K562 (cell line): ENCODE measurements around the gene ADPRHL1. TPM values are rescaled to one million over a fixed set of nuclear protein-coding genes. Genes with fewer than 3 reads are reported as not detected.

ENCODE experiments used
- ATAC-seq: fragments of 200-7000 bp; cut with Tn5 transposase; 3 replicates; pipeline ENCODE4 v1.9.1; 2020; ENCODE audit warnings: moderate library complexity
- BruUV-seq: library from RNA; stranded (reverse); fragments of 400-500 nt; replicated peaks from 2 replicates; lab custom pipeline; 2021; lab: Mats Ljungman, UMichigan
- CTCF ChIA-PET: fragments of 300-600 bp; formaldehyde crosslinking; extraction: SDS; loops from one replicate; lab custom pipeline; 2021; ENCODE audit warnings: low intra/inter-chr PET ratio; lab: Yijun Ruan, JAX
- POLR2A ChIA-PET: fragments of 300-600, 350-650 bp; sonication (Branson Sonifier 250); formaldehyde crosslinking; extraction: SDS; loops from one replicate; lab custom pipeline; 2021; ENCODE audit warnings: antibody characterized with exemption, inconsistent platforms; lab: Yijun Ruan, JAX
- DNase-seq, 4 experiments: peaks; one replicate each; pipeline versions ENCODE4 v3.0.0 to v3.0.0-alpha.2; 2011 to 2018; ENCODE audit warnings: low spot score in 3 of 4, mixed read lengths in 3 of 4; ENCODE audit errors: extremely low read depth in 1 of 4
- FAIRE-seq: peaks from 2 replicates; lab custom pipeline; 2011; peaks lifted over from hg19 to GRCh38; lab: Jason Lieb, UNC
- H2AFZ ChIP-seq: 2 replicates; pipeline ENCODE4 v1.6.0; 2011; ENCODE audit warnings: low read depth, low read length, control low read depth, inconsistent platforms
- H3K27ac ChIP-seq: fragments of 200-600 bp; 3 replicates; pipeline ENCODE4 v1.8.0; 2011; ENCODE audit warnings: low read depth, mild to moderate bottlenecking, control low read depth, inconsistent platforms, low read length, moderate library complexity, mixed read lengths; ENCODE audit errors: extremely low read depth
- H3K27me3 ChIP-seq, 2 experiments: fragments of 300-600 bp in 1 of 2; 2 replicates in 1 of 2; 3 replicates in 1 of 2; pipeline versions ENCODE4 v1.6.0 to v1.8.0; 2011; ENCODE audit warnings: inconsistent platforms in 2 of 2, low read length in 2 of 2, mild to moderate bottlenecking in 1 of 2, mixed read lengths in 1 of 2, moderate library complexity in 1 of 2; ENCODE audit not compliant: control insufficient read depth in 2 of 2, insufficient read depth in 2 of 2
- H3K36me3 ChIP-seq: fragments of 300-600 bp; 3 replicates; pipeline ENCODE4 v1.8.0; 2011; ENCODE audit warnings: mild to moderate bottlenecking, low read length, inconsistent platforms; ENCODE audit not compliant: control insufficient read depth, insufficient read depth
- H3K4me1 ChIP-seq, 2 experiments: fragments of 200-600 bp in 1 of 2; replicated peaks in 1 of 2; 2 replicates in 1 of 2; 3 replicates in 1 of 2; pipeline versions ENCODE4 v1.5.1 to v1.8.0; 2011; ENCODE audit warnings: inconsistent platforms in 2 of 2, low read length in 2 of 2, mild to moderate bottlenecking in 1 of 2, mixed read lengths in 1 of 2, moderate library complexity in 1 of 2; ENCODE audit not compliant: control insufficient read depth in 2 of 2, insufficient read depth in 2 of 2
- H3K4me2 ChIP-seq: 2 replicates; pipeline ENCODE4 v1.6.1; 2011; ENCODE audit warnings: low read length, control low read depth, inconsistent platforms, mixed read lengths; ENCODE audit not compliant: insufficient read depth
- H3K4me3 ChIP-seq: fragments of 200-600 bp; sonication (generic), shearing (Covaris generic); 2 replicates; pipeline ENCODE4 v1.5.1; 2016; ENCODE audit warnings: control low read depth, inconsistent platforms
- H3K79me2 ChIP-seq: fragments of 200-600 bp; 3 replicates; pipeline ENCODE4 v1.8.0; 2011; ENCODE audit warnings: low read length, inconsistent platforms; ENCODE audit not compliant: control insufficient read depth, insufficient read depth
- H3K9ac ChIP-seq, 2 experiments: 2 replicates each; pipeline versions ENCODE4 v1.6.0 to v1.6.1; 2011; ENCODE audit warnings: low read depth in 2 of 2, low read length in 2 of 2, control low read depth in 1 of 2, inconsistent platforms in 1 of 2, mild to moderate bottlenecking in 1 of 2, mixed read lengths in 1 of 2; ENCODE audit not compliant: insufficient read depth in 1 of 2
- H3K9me1 ChIP-seq: one replicate; pipeline ENCODE4 v1.6.0; 2011; ENCODE audit warnings: inconsistent platforms, mild to moderate bottlenecking, low read length, moderate library complexity; ENCODE audit not compliant: control insufficient read depth, insufficient read depth
- H3K9me3 ChIP-seq: replicated peaks from 2 replicates; pipeline ENCODE4 v1.5.1; 2011; ENCODE audit warnings: low read depth, low read length, inconsistent platforms; ENCODE audit not compliant: control insufficient read depth, insufficient read depth
- H4K20me1 ChIP-seq: replicated peaks from 2 replicates; pipeline ENCODE4 v1.6.1; 2011; ENCODE audit warnings: low read length, inconsistent platforms, mixed read lengths; ENCODE audit not compliant: control insufficient read depth, insufficient read depth
- HEY1 ChIP-seq: fragments of 250-450 bp; sonication (Bioruptor Pico); IDR thresholded peaks from 2 replicates; pipeline ENCODE4 v1.5.0; 2020; ENCODE audit warnings: mild to moderate bottlenecking, moderate library complexity, borderline replicate concordance
- ZBED1 ChIP-seq: IDR thresholded peaks from 2 replicates; pipeline ENCODE4 v1.6.1; 2014
- WGBS: fragments of 100-300 bp; shearing (Covaris generic); methylation state at CpG from one replicate; pipeline ENCODE4 v1.1.6; 2016; ENCODE audit warnings: low coverage, mixed read lengths; ENCODE audit not compliant: insufficient coverage; ENCODE audit errors: missing lambda C conversion rate; 5-methylcytosine and 5-hydroxymethylcytosine counted together
- in situ Hi-C: fragments of 300-500 bp; cut with MboI; formaldehyde crosslinking; loops from 4 replicates; pipeline ENCODE4 v1.15.0; 2018; ENCODE audit warnings: inconsistent platforms, mixed read lengths
- intact Hi-C: fragments of 100-400 bp; cut with micrococcal nuclease; formaldehyde crosslinking; loops from 2 replicates; pipeline ENCODE4 v1.14.2; 2022
- polyA plus RNA-seq, 8 experiments: library from polyadenylated mRNA; depleted of rRNA in 4 of 8; stranded (reverse) in 5 of 8; unstranded in 3 of 8; fragments of >200 nt; fragmentation: Nextera tagmentation in 2 of 8; fragmentation: Illumina TruSeq in 1 of 8; extraction: Ambion mirVana in 2 of 8; extraction: Trizol in 1 of 8; gene quantifications; 2 replicates each; pipeline versions ENCODE4 v1.2.1 to v1.2.3, GENCODE V29; 2011 to 2014; ENCODE audit warnings: inconsistent platforms in 1 of 8, missing spikeins in 1 of 8
- total RNA-seq, 7 experiments: library from RNA; depleted of rRNA in 6 of 7; stranded (reverse); fragments of >200 nt in 6 of 7; fragmentation: Illumina TruSeq in 2 of 7; extraction: Trizol in 2 of 7; gene quantifications; 2 replicates each; pipeline versions ENCODE4 v1.2.1 to v1.2.3, GENCODE V29; 2011 to 2021; ENCODE audit warnings: low replicate concordance in 1 of 7
- TF ChIP-seq, protein P1 (sequence below), 2 experiments: fragments of 450-650 bp; IDR thresholded peaks; 2 replicates each; pipeline ENCODE4 v1.6.1; 2016; ENCODE audit warnings: mild to moderate bottlenecking in 2 of 2, borderline replicate concordance in 1 of 2, low read depth in 1 of 2, moderate library complexity in 1 of 2
- TF ChIP-seq, protein P2 (sequence below), 2 experiments: IDR thresholded peaks; 2 replicates each; pipeline ENCODE4 v1.6.1; 2011; ENCODE audit warnings: borderline replicate concordance in 1 of 2, control low read depth in 1 of 2, low read depth in 1 of 2, low read length in 1 of 2, mild to moderate bottlenecking in 1 of 2, mixed read lengths in 1 of 2, moderate library complexity in 1 of 2; ENCODE audit not compliant: insufficient read depth in 1 of 2, insufficient read length in 1 of 2, poor library complexity in 1 of 2, severe bottlenecking in 1 of 2; ENCODE audit errors: extremely low read depth in 1 of 2

ADPRHL1 gene
- total and polyA plus RNA-seq, 9 of the 15 experiments (the other 6 are each of a cell fraction or from before 2014, with no cell fraction given) = 0.06 to 0.76 (median 0.37) TPM; not detected in 1

DNA sequence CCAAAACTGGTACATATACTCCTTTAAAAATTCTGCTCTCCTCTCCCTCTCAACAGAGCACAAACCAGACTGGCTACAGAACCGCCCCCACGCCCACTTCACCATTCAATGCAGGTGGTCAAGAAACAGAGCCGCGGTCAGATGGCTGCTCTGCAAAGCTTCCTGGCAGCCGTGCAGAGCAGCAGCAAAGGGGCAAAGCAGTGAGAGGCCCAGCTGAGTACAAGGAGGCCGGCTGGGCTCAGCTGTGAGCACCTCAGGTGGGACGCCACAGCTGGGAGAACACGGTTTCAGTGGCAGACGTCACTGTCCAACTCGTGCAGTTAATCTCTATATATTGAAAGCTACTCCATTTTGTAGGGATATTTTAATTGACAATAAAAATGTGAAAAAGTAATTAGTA is 97.7 kb downstream of the ADPRHL1 start:
- POLR2A ChIA-PET = no interaction called here

More for the DNA sequence above, 97.7 kb downstream of the ADPRHL1 start:
- Histone ChIP-seq H3K27me3 (no peaks in the 10 kb centered on the region), H3K9me1 (no peaks in the 10 kb centered on the region), H3K4me3 (no peak overlapping the region), H3K79me2 (no peaks in the 10 kb centered on the region; the same call in 2 of the 3 replicates), H4K20me1 (no peaks in the 10 kb centered on the region), H3K4me2 (no peak overlapping the region), H3K9ac (no peak overlapping the region), H2AFZ (no peak overlapping the region), H3K9me3 (no peaks in the 10 kb centered on the region), H3K4me1 (peaks cover 9 to 18% of the 10 kb centered on the region in 2 experiments; a peak in 4 of 5 replicates), H3K36me3 (0 out of 3 replicates have a peak, but pooled peaks cover 6% of the 10 kb centered on the region), H3K27ac (no peak overlapping the region)
- intact Hi-C loops = loop anchor here (5.0 kb wide), 1 partner anchor 58 kb away; the partner anchor contains the start of gene LAMP1
- no peak for ATAC-seq
- 77% methylated on average over 7 of the region's 10 CpGs for WGBS
- TF ChIP-seq ZBED1 (no peak), HEY1 (no peak)
- TF ChIP-seq, protein P1, sequence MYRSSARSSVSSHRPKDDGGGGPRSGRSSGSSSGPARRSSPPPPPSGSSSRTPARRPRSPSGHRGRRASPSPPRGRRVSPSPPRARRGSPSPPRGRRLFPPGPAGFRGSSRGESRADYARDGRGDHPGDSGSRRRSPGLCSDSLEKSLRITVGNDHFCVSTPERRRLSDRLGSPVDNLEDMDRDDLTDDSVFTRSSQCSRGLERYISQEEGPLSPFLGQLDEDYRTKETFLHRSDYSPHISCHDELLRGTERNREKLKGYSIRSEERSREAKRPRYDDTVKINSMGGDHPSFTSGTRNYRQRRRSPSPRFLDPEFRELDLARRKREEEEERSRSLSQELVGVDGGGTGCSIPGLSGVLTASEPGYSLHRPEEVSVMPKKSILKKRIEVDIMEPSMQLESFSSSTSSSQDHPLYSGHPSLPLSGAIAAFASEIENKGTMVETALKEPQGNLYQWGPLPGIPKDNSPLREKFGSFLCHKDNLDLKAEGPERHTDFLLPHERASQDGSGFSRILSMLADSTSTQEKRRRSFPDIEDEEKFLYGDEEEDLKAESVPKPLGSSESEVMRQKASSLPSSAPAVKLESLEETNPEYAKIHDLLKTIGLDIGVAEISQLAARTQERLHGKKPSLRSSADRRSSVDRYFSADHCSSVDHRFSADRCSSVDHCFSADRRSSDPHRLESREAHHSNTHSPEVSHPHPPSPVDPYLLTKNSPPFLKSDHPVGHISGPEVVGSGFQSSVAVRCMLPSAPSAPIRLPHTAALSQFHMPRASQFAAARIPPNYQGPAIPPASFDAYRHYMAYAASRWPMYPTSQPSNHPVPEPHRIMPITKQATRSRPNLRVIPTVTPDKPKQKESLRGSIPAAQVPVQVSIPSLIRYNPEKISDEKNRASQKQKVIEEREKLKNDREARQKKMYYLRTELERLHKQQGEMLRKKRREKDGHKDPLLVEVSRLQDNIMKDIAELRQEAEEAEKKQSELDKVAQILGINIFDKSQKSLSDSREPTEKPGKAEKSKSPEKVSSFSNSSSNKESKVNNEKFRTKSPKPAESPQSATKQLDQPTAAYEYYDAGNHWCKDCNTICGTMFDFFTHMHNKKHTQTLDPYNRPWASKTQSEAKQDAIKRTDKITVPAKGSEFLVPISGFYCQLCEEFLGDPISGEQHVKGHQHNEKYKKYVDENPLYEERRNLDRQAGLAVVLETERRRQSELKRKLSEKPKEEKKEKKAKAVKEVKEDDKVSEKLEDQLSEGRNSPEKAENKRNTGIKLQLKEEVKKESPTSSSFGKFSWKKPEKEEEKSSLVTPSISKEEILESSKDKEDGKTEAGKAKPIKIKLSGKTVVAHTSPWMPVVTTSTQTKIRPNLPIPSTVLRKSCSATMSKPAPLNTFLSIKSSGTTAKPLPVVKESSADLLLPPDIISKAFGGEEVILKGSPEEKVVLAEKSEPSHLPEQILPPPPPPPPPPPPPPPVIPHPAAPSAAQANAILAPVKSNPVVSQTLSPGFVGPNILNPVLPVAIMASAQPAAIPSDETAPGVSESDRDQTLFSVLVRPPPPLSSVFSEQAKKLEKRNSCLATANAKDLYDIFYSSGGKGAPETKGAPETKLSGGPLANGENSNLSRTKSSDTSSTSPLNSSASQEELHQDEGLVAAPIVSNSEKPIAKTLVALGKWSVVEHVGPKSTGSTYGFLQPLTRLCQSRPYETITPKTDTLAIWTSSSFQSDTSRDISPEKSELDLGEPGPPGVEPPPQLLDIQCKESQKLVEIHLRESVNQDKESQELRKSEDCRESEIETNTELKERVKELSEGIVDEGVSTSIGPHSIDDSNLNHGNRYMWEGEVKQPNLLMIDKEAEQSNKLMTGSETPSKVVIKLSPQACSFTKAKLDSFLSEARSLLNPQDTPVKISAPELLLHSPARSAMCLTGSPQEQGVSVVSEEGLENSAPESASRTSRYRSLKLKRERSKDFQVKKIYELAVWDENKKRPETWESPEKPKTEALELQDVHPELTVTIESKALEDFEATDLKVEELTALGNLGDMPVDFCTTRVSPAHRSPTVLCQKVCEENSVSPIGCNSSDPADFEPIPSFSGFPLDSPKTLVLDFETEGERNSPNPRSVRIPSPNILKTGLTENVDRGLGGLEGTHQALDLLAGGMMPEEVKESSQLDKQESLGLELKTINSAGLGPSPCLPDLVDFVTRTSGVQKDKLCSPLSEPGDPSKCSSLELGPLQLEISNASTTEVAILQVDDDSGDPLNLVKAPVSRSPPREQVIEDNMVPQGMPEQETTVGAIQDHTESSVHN (IDR thresholded peaks at IDR 0.05; ENCODE audit: borderline replicate concordance in 1 of 2, low read depth in 1 of 2) = no peak
- TF ChIP-seq, protein P2, sequence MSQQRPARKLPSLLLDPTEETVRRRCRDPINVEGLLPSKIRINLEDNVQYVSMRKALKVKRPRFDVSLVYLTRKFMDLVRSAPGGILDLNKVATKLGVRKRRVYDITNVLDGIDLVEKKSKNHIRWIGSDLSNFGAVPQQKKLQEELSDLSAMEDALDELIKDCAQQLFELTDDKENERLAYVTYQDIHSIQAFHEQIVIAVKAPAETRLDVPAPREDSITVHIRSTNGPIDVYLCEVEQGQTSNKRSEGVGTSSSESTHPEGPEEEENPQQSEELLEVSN (IDR thresholded peaks at IDR 0.05; ENCODE audit: borderline replicate concordance in 1 of 2, extremely low read depth in 1 of 2, insufficient read depth in 1 of 2, insufficient read length in 1 of 2, low read depth in 1 of 2, low read length in 1 of 2, poor library complexity in 1 of 2, severe bottlenecking in 1 of 2) = no peak
- CTCF ChIA-PET = no interaction called here
- no peak for FAIRE-seq
- DNase-seq = no peak
- BruUV-seq = no TSS peak
- in situ Hi-C loops = no loop called here
